GM19035 (cell line): Measurements from ENCODE around the gene MYL5.
"Not testable (repeated sequence)": the region's sequence is repeated elsewhere in the genome, so short reads cannot be mapped to it uniquely, and the experiment has no call there.

Source experiments
- ATAC-seq: cut with Tn5 transposase; IDR thresholded peaks from one replicate; pipeline ENCODE4 v1.9.1; 2021; ENCODE audit not compliant: unreplicated experiment

MYL5 gene

DNA sequence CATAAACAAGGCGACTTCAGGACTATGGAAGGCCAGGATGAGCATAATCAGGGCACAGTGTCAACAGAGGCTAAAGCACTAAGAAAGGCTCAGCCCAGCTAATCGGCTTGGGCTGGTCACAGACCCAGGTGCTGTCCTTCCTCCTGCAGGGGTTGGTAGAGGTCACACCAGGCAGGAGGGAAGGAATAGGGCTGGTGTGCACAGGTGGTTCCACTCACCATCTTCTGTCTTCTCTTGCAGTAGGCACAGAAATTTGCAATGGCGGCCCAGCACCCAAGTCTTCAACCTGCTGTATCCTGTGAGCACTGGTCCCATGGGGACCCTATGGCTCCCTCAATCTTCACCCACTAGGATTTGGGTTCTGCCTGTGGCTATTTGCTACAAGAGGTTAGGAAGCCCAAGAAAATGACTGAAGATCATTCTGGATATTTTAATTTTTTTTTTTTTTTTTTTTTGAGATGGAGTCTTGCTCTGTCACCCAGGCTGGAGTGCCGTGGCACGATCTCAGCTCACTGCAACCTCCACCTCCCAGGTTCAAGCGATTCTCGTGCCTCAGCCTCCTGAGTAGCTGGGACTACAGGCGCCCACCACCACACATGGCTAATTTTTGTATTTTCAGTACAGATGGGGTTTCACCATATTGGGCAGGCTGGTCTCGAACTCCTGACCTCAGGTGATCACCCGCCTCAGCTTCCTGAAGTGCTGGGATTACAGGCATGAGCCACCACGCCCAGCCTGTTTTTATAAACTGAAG is 4.4 kb upstream of the MYL5 start:
- ATAC-seq = not testable (repeated sequence)

DNA sequence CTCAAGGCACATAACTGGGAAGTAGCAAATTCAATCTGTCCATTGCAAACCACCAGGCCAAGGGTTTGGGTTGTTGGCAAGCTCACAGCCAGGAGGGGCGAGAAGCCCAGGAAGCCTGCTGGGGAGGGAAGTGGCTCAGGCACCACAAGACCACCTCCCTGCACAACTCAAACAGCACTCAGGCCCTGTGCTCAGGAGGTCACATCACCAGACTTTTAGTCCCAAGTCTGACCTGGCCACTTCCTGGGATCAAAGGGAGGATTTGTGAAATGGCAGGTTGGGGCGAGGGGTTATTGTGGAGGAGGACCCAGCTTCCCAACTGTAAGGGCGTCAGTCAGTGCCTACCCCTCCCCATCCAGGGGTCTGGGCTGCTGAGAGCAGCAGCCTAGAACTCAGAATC is 2.6 kb upstream of the MYL5 start:
- no peak for ATAC-seq

DNA sequence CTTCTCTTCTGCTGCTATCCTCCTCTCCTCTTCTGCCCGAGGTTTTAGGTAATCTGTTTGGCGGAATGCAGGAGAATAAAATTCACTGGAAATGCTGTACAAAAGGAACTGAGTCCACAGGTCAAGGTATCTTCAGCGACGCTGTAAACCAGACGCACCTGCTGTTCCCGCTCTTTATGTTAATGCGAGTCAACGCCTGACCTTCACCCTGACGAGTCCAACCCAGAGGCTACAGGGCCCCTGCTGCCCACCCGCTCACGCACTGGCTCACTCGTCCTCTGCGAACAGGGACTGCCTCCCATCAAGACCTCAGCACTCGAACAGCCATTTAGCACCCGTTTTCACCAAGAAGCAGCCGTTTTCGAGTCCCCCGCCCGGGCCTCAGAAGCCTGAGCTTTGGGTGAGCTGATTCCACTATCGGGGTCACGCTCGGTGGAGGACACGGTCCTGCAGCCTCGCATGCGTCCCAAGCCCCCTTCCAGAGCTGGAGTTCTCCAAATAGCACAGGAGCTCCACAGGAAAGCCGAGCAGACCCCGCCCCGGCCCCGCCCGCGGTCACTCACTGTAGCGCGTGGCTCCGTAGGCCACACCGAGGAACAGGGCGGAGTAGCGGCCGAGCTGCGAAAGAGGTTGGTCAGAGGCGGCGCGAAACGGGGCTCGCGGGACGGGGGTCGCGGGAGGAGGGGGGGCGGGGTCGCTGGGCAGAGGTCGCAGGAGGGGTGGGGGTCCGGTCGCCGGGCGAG is 822 bp upstream of the MYL5 start:
- ATAC-seq = no peak

DNA sequence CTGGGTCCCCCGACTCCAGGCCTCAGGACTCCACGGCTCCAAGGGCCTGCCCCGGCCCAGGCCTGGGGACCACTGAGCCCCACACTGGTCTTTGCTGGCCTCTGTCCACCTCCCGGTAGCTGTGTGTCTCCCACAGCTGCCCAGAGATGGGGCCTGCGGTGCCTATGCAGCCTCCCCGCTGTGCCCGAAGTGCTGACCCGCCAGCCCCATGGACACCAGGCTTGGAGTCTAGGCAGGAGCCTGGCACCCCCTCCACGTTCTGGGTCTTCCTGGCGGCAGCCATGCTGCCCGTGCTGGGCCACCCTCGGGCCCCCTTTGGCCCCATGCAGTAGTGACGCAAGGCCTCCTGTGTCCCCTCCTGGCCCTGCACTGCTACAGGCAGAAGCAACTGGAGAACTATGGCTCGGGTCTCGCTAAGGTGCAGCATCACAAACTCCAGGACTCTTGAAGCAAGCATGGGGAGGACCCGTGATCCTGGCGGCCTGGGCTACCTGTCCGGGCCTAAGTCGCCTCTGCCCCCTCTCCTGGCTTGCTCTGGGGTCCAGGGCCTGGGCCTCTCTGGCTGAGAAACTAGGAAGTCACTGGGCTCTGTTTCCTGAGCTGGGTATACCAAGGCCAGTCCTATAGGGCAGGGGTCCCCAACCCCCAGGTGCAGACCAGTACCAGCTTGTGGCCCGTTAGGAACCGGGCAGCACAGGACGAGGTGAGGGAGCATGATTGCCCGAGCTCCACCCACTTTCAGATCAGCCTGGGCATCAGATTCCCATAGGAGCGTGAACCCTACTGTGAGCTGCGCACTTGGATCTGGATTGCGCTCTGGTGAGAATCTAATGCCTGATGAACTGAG is 917 bp downstream of the MYL5 start:
- ATAC-seq = peak; percentile 4

DNA sequence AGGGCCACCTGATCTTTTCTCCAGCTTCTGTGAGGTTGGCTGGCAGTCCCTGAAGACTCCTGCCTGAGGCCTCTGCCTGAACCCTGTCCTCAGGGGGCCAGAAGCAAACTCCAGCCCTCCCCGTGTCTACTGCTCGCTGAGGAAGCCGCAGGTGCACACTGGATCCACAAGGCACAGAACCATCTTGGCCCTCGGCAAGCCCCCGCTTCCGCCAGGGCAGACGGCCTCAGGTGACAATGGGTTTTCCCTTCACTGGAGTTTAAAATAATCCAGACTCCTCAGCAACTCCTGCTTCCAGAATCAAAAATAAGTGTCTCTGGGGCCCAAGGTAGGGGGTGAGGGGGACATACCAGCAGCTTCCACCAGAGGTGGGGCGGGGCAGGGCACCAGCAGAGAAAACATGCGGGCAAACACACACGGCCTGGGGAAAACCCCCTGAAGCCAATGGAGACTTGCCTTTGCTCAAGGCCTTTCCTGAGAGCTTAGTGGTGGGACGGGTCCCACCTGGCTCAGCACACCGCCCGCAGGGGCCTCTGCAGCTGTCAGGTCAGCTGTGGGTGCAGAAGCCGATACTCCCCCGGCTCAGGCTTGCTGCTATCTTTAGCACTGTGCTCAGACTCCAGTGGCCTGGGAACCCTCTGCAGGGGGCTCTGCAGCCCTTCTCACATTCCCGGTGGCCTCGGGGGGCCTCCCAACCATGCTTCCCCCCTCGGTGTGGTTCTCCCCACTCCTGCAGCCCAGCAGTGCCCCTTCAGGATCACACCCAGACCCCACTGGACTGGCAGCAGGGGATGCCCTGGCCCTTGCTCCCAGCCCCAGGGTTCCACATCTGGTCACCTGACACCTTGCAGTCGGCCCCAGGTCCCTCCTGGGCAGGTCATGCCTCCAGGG is 1.9 kb downstream of the MYL5 start:
- no peak for ATAC-seq

DNA sequence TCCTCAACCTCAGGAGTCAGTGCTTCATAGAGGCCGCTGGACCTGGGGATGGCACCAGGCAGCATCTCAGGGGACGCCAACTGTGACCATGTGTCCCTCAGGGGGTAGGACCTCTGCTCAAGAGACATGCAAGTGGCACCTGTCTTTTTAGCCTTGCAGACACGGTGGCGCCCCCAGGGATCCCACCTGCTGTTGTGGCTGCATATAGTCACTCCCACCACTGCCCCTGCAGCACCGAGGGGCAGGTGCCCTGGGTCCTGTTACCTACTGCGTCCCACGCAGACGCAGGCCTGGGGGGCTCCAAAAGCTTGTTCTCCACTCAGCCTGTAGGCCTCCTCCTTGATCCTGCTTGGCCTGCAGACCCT is 2.5 kb downstream of the MYL5 start:
- ATAC-seq = no peak

DNA sequence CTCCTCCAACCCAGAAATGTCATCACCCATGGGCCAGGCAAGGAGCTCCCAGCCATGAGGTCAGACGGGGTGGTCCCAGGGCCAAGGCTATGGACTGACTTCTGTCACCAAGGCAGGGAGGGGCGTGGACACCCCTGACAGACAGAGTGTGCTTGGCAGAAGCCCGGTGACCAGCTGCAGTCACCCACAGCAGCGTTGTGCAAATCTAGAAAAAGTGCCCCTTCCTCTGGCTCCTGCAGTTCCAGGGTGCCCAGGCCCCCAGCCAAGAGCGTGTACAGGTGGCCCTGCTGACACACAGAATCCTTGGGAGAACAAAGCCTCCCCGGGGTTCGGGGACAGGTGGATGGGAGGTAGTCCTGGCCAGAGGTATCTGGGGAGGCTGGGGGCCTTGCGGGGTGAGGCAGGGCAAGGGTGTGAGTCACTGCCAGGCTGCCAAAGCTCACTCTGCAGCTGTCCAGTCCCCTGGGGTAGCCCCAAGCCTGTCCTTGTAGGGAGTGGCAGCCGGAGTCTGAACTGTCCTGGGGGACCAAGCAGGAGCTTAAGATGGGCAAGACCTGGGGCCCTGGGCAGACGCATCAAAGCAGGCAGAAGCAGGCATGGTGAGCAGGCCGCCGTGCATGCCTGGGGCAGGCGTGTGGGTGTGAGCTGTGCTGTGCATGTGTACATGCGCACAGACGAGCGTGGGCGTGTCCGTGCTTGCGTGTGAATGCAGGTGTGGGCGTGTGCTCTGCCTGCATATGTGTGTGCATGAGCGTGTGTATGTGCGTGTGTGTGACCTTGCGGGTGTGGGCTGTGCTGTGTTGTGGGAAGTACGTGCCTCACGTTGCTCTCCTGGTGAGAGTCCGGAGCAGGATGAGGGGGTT is 3.3 kb downstream of the MYL5 start:
- no peak for ATAC-seq

DNA sequence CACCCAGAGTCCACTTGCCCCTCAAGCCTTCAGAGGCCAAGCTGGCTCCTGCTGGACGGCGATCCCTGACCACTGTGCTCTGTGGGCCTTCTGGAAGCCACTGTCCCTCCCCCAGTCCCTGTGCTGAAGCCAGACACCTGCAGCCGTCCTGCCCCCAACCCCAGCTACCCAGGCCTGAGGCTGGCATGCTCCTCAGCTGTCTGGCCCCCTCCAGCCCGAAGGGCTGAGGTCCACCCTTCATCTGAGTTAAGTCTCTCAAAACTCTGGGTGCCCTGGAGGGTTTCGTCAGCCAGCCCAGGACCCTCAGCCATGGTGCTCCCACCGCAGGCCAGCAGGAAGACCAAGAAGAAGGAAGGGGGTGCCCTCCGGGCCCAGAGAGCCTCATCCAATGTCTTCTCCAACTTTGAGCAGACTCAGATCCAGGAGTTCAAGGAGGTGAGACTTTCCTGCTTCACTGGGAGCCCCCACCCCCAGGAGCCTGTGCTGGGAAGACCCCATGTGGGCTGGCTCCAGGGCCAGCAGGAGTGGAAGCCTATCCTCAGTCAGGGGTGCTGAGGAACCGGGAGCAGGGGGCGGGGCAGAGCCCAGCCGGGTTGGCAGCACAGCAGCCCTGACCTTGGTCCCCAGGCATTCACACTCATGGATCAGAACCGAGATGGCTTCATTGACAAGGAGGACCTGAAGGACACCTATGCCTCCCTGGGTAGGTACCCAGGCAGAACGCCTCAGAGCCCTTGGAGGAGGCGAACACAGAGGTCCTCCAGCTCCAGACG is 4.2 kb downstream of the MYL5 start:
- ATAC-seq = no peak

DNA sequence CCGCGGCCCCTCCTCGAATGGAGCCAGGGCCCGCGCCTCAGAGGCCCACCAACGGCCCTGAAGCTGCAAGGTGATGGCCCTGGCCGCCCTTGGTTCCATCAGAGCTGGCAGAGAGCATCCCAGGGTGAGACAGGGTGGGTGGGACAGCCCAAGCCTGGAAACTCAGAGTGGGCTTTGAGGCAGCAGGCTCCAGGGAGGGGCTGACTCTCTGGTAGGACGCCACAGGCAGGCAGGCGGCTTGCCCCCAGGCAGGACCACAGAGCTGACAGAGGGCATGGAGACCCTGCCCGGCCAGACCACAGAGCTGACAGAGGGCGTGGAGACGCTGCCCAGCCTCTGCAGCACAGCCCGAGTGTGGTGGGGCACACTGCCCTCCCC is 4.8 kb downstream of the MYL5 start:
- no peak for ATAC-seq

DNA sequence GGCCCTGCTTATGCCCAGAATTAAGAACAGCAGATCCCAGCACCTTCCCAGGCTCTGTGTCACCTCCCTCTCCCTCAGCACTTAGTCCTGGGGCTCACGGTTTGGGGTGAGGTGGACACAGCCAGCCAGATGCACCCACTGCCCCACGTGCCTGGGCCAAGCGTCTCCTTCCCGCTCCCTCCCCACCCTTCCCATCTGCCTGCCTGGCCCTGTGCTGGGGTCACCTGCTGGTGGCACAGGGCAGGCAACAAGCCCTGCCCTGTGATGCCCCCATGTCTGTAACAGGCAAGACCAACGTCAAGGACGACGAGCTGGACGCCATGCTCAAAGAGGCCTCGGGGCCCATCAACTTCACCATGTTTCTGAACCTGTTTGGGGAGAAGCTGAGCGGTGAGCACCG is 5.3 kb downstream of the MYL5 start:
- no peak for ATAC-seq

DNA sequence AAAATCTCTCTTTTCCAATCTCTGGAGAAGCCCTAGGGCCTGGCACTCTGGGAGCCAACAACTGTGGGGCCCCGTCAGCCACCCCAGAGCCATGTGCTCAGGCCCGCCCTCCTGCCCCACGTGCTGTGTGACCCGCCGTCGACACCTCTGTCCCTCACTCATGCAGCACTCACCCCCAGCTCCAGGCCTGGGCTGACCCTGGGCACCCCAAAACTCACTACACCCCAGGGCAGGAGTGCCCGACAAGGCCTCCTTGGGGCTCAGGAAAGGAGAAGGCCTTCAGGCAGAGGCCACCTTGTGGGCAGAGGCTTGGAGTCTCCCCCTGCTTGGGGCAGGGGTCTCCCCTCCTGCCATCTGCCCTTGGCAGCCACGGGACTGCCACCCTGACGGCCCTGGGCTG is 5.7 kb downstream of the MYL5 start:
- ATAC-seq = no peak

DNA sequence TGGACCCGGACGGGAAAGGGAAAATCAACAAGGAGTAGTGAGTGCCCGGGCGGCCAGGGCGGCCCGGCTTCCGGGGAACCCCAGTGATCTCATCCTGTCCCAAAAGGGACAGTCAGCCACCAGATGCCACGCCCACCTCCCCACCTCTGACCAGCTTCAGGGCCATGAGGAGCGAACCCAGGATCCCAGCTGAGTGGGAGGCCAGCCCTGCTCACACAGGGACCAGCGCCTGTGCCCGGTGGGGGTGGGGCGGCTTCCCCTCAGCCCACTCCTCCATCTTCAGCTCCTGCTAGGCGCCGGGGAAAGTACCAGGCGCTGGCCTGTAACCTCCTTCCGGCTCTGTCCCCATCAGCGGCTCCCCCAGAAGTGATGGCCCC is 6.2 kb downstream of the MYL5 start:
- ATAC-seq = peak; percentile 31

DNA sequence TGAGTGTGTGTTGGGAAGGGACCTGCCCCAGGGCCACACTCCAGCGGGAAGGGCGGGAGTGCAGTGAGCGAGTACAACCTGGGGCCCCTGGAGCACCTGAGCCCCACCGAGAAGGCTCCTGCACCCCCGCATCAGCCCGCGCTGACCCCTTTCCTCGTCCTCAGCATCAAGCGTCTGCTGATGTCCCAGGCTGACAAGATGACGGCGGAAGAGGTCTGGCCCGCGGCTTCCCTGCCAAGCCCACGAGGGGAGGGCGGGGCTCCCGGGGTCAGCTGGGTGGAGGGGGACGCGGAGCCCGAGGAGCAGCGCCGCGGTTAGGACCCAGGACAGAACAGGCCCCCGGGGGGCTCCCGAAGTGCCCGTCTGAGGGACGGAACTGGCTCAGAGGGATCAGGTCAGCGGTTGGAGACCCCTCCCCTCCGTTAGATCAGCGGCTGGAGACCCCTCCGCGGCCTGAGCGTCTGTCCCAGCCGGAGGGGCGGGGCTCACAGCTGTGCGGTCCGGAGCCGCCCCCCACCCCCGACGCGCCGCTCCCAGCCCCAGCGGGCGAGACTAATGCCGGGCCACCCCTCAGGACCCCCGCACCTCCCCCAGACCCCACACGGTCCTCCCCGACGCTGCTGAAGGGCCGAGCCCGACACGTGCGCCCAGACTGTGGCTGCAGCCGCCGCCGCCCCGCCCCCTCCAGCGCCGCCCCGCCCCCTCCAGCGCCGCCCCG is 6.7 kb downstream of the MYL5 start:
- ATAC-seq = peak; percentile 42

DNA sequence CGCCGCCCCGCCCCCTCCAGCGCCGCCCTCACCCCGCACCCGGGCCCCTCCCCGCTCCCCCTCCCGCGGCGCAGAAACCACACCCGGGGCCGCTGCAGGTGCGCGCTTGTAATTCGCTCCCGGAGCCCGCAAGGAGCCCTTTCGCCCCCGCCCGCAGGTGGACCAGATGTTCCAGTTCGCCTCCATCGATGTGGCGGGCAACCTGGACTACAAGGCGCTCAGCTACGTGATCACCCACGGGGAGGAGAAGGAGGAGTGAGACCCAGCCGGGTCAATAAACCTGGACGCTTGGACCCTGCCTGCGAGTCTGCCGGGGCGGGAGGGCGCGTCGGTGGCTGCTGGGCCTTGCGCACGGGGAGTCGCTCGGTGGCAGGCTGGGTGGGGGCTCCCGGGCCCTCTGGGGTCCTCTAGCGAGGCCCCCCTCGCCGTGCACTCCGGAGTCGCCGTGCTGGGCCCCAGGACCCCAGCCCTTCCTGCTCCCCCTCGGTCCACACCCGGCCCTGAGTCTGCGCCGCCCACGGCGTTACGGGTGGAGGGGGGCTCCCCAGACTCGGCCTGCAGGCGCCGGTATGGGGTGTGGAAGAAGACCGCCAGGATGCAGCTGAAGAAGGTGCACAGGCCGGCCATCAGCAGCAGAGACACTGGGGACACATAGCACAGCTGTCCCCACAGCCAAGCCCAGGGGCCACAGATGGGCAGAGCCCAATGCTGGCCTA is 7.6 kb downstream of the MYL5 start:
- no peak for ATAC-seq

DNA sequence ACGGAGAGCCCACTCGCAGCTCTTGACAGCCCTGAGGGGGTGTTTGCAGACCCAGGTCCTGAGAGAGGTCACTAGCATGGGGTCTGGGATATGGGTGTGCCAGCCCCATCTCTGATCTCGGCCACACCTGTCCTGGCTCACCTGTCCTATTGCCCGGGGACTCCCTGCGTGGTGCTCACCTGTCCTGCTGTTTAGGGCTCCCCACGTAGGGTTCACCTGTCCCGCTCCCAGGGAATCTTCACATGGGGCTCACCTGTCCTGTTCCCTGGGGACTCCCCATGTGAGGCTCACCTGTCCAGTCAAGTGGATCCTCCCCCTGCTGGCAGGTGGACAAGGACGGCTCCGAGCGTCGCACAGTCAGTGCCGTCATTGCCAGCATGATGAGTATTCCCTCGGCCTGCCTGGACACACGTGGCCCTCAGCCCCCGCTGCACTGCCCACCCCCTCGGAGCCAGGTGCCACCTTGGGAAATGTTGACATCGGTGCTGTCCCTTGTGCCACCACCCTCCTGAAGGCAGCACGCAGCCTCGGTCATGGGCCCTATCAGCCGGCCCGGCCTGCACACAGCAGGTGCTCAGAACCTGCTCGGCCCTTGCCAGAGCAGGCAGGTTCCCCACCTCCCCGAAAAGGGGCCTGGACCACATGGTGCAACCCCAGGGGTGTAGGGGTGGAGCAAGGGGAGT is 8.3 kb downstream of the MYL5 start:
- no peak for ATAC-seq

DNA sequence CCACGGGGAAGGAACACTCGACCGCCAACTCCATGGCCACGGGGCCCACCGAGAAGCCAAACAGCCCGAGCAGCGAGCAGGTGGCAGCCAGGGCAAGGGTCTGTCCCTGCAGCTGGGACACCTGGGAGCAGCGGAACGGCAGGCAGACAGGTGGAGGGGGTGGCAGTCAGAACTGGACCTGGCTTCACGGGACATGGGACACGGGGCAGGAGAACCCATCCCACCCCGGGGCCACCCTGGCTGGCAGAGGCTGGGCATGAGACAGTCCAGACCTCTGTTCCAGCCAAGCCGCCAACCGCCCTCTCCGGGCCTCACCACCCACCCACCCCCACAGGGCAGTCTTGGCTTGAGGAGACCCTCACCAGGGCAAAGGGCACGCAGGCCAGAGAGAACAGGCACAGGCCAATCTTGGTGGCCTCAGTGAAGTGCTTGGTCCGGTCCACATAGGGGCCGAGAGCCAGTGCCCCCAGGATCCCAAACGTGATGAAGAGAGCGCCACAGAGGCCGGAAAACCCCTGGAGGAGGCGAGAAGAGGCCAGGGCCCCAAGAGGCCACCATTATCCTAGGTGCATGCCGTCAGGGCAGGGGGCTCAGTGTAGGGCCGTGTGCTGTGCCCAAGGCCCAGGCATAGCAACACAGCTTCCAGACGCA is 9.0 kb downstream of the MYL5 start:
- ATAC-seq = no peak
